GM23338 (cell line): ENCODE data around the gene ESR2. TPM values are rescaled to one million over a fixed set of nuclear protein-coding genes. Genes with fewer than 3 reads are reported as not detected.

ENCODE experiments used
- ATAC-seq: fragments of 200-7000 bp; cut with Tn5 transposase; 3 replicates; pipeline ENCODE4 v1.9.1; 2020
- DNase-seq: peaks from one replicate; pipeline ENCODE4 v3.0.0-alpha.2; 2015; ENCODE audit warnings: low spot score
- H2AFZ ChIP-seq: fragments of 200-600 bp; sonication (generic); 2 replicates; pipeline ENCODE4 v1.8.0; 2016; ENCODE audit warnings: antibody characterized with exemption, mild to moderate bottlenecking, moderate library complexity
- H3F3A ChIP-seq: fragments of 200-600 bp; sonication (generic); replicated peaks from 2 replicates; pipeline ENCODE4 v1.8.0; 2017; ENCODE audit warnings: antibody characterized with exemption, mixed run types, low read depth
- H3K27ac ChIP-seq: fragments of 200-600 bp; sonication (generic); 2 replicates; pipeline ENCODE4 v1.6.1; 2016; ENCODE audit warnings: low read depth
- H3K27me3 ChIP-seq: fragments of 200-600 bp; sonication (generic); 2 replicates; pipeline ENCODE4 v1.8.0; 2016; ENCODE audit warnings: mild to moderate bottlenecking, mixed run types, moderate library complexity; ENCODE audit not compliant: insufficient read depth
- H3K36me3 ChIP-seq: fragments of 200-600 bp; sonication (generic); 2 replicates; pipeline ENCODE4 v1.8.0; 2016; ENCODE audit warnings: mild to moderate bottlenecking; ENCODE audit not compliant: insufficient read depth
- H3K4me1 ChIP-seq: fragments of 200-600 bp; sonication (generic); 2 replicates; pipeline ENCODE4 v1.8.0; 2016; ENCODE audit warnings: mild to moderate bottlenecking, moderate library complexity; ENCODE audit not compliant: insufficient read depth
- H3K4me2 ChIP-seq: fragments of 200-600 bp; sonication (generic); 2 replicates; pipeline ENCODE4 v1.7.1; 2017; ENCODE audit warnings: mixed run types
- H3K4me3 ChIP-seq: fragments of 200-600 bp; sonication (generic); 2 replicates; pipeline ENCODE4 v1.6.1; 2016; ENCODE audit warnings: mixed run types
- H3K79me2 ChIP-seq: fragments of 200-600 bp; sonication (generic); replicated peaks from 2 replicates; pipeline ENCODE4 v1.8.0; 2017; ENCODE audit warnings: mild to moderate bottlenecking; ENCODE audit not compliant: insufficient read depth
- H3K9me2 ChIP-seq: fragments of 200-600 bp; sonication (generic); 2 replicates; pipeline ENCODE4 v1.8.0; 2017; ENCODE audit not compliant: insufficient read depth
- H4K20me1 ChIP-seq: fragments of 200-600 bp; sonication (generic); replicated peaks from 2 replicates; pipeline ENCODE4 v1.8.0; 2017; ENCODE audit warnings: mild to moderate bottlenecking; ENCODE audit not compliant: insufficient read depth
- H3K27ac Mint-ChIP-seq: 2 replicates; pipeline ENCODE4 v1.8.0; 2020; ENCODE audit warnings: inconsistent platforms, mild to moderate bottlenecking, moderate library complexity, mixed read lengths
- H3K27me3 Mint-ChIP-seq: 3 replicates; pipeline ENCODE4 v1.8.0; 2022; ENCODE audit warnings: low read depth, mild to moderate bottlenecking, moderate library complexity, mixed read lengths, inconsistent platforms; ENCODE audit not compliant: insufficient read depth, poor library complexity
- H3K36me3 Mint-ChIP-seq: 3 replicates; pipeline ENCODE4 v1.8.0; 2021; ENCODE audit warnings: low read depth, mild to moderate bottlenecking, inconsistent platforms, moderate library complexity, mixed read lengths
- H3K4me1 Mint-ChIP-seq: 3 replicates; pipeline ENCODE4 v1.8.0; 2020; ENCODE audit warnings: mild to moderate bottlenecking, inconsistent platforms, mixed read lengths
- H3K4me3 Mint-ChIP-seq: 3 replicates; pipeline ENCODE4 v1.8.0; 2021; ENCODE audit warnings: moderate library complexity, mild to moderate bottlenecking, inconsistent platforms, mixed read lengths
- H3K9me3 Mint-ChIP-seq: 3 replicates; pipeline ENCODE4 v1.8.0; 2020; ENCODE audit warnings: moderate library complexity, mild to moderate bottlenecking, inconsistent platforms, mixed read lengths
- CREB1 ChIP-seq: fragments of 250-450 bp; sonication (Bioruptor Pico); IDR thresholded peaks from 2 replicates; pipeline ENCODE4 v1.5.0; 2020; ENCODE audit warnings: low read depth, mild to moderate bottlenecking, moderate library complexity
- EZH2 ChIP-seq: fragments of 200-600 bp; sonication (generic); IDR thresholded peaks from one replicate; pipeline ENCODE4 v1.8.0; 2017; ENCODE audit warnings: antibody characterized with exemption, mild to moderate bottlenecking, low read depth; ENCODE audit not compliant: unreplicated experiment
- POLR2AphosphoS5 ChIP-seq: IDR thresholded peaks from 2 replicates; pipeline ENCODE4 v1.6.1; 2016; ENCODE audit warnings: antibody characterized with exemption, low read depth
- ZNF114 ChIP-seq: fragments of 250-450 bp; sonication (Bioruptor Pico); IDR thresholded peaks from 2 replicates; pipeline ENCODE4 v1.5.0; 2020; ENCODE audit warnings: mild to moderate bottlenecking, moderate library complexity
- ZNF462 ChIP-seq: fragments of 250-450 bp; sonication (Bioruptor Pico); IDR thresholded peaks from 2 replicates; pipeline ENCODE4 v1.5.0; 2020; ENCODE audit warnings: mild to moderate bottlenecking, moderate library complexity
- polyA plus RNA-seq: library from polyadenylated mRNA; unstranded; fragments of >200 nt; fragmentation: Nextera tagmentation; extraction: Ambion mirVana; gene quantifications from 2 replicates; pipeline ENCODE4 v1.2.1, GENCODE V29; 2016
- total RNA-seq: library from RNA; depleted of rRNA; stranded (reverse); fragments of >200 nt; shearing (Covaris generic); gene quantifications from 2 replicates; pipeline ENCODE4 v1.2.3, GENCODE V29; 2014

The ESR2 gene
- total and polyA plus RNA-seq, 2 experiments from 2014 or later = 0.58 to 0.59 TPM

GRCh38 chr14:64197996-64198395 is 96.2 kb downstream of the ESR2 start:
- H3K27ac ChIP-seq = no peak overlapping the region
- DNase-seq (no peak), ATAC-seq (no peak)
- Mint-ChIP-seq H3K4me3 (no peak overlapping the region; the same call in 2 of the 3 replicates), H3K4me1 (peaks cover 79% of the 10 kb centered on the region), H3K9me3 (no peaks in the 10 kb centered on the region; the same call in 2 of the 3 replicates), H3K36me3 (peaks cover 5% of the 10 kb centered on the region; the same call in 2 of the 3 replicates), H3K27ac (no peak overlapping the region; the same call in 1 of the 2 replicates), H3K27me3 (peaks cover 10% of the 10 kb centered on the region)
- peaks cover 45% of the 10 kb centered on the region for H3K79me2 ChIP-seq
- no peaks in the 10 kb centered on the region; the same call in 1 of the 2 replicates for H4K20me1 ChIP-seq
- H3K4me2 ChIP-seq = no peak overlapping the region
- H3F3A ChIP-seq = peaks cover 6% of the 10 kb centered on the region; the same call in 1 of the 2 replicates
- H3K27me3 ChIP-seq = no peaks in the 10 kb centered on the region
- H3K9me2 ChIP-seq = no peaks in the 10 kb centered on the region
- H2AFZ ChIP-seq = no peak overlapping the region
- H3K36me3 ChIP-seq = no peaks in the 10 kb centered on the region
- H3K4me1 ChIP-seq = peaks cover 54% of the 10 kb centered on the region
- H3K4me3 ChIP-seq = no peak overlapping the region
- TF ChIP-seq ZNF462 (CRISPR knock-in tag) = no peak

- Mint-ChIP-seq H3K27me3 (peaks cover 10% of the 10 kb centered on the region), H3K9me3 (no peaks in the 10 kb centered on the region; the same call in 2 of the 3 replicates), H3K4me1 (peaks cover 89% of the 10 kb centered on the region), H3K27ac (peak overlapping the region; percentile 70), H3K36me3 (peaks cover 11% of the 10 kb centered on the region), H3K4me3 (peak overlapping the region; percentile 71)
- H3K36me3 ChIP-seq = no peaks in the 10 kb centered on the region
- H3K9me2 ChIP-seq = no peaks in the 10 kb centered on the region
- 0 out of 2 replicates have a peak overlapping the region, but pooled peaks have one; percentile 45 for H3K27ac ChIP-seq
- peak; percentile 85 for ATAC-seq
- DNase-seq = peak; percentile 77
- H3K4me2 ChIP-seq = peak overlapping the region; percentile 74
- H3K79me2 ChIP-seq = peaks cover 45% of the 10 kb centered on the region
- peak overlapping the region; percentile 48 for H3K4me3 ChIP-seq
- H3F3A ChIP-seq = peaks cover 6% of the 10 kb centered on the region; the same call in 1 of the 2 replicates
- no peaks in the 10 kb centered on the region for H3K27me3 ChIP-seq
- peak overlapping the region; percentile 44; the same call in 1 of the 2 replicates for H2AFZ ChIP-seq
- peaks cover 61% of the 10 kb centered on the region for H3K4me1 ChIP-seq
- H4K20me1 ChIP-seq = no peaks in the 10 kb centered on the region; the same call in 1 of the 2 replicates
- TF ChIP-seq POLR2AphosphoS5 (no peak), ZNF462 (CRISPR knock-in tag) (no peak), CREB1 (CRISPR knock-in tag) (no peak), ZNF114 (CRISPR knock-in tag) (no peak), EZH2 (no peak)
Measured at GRCh38 chr14:64196814-64197411, 97.3 kb downstream of the ESR2 start.
